ENCODE data around the gene TUT1. TPM values are rescaled to one million over a fixed set of nuclear protein-coding genes. Genes with fewer than 3 reads are reported as not detected.
"Not testable (repeated sequence)": the region's sequence is repeated elsewhere in the genome, so short reads cannot be mapped to it uniquely, and the experiment has no call there.

The TUT1 gene
- total RNA-seq, 1 donor from 2014 or later: 30.4 TPM

DNA sequence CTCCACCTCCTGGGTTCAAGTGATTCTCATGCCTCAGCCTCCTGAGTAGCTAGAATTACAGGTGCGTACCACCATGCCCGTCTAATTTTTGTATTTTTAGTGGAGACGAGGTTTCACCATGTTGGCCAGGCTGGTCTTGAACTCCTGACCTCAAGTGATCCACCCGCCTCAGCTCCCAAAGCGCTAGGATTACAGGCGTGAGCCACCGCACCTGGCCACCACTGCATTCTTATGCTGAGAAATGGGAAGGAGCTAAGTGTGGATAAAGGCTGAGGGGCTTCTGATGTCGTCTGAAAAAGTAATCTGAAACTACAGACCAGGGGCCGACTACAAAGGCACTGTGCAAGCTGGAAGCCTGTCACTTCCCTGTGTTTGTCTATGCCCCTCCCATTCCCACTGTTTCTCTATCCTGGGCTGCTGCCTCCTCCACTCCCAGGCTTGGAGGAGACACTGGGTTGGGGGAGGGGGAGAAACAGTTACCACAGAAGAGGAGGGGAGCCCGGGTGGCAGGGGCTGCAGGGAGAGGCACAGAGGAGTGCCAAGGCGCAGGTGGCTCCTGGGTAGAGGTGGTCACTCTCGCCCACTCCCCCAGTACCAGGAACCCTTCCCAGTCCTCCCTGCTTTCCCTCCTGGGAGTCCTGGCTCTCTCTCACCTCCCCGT lies 13.3 kb upstream of the TUT1 start:
- no peak for DNase-seq (ENCODE audit: low spot score)

DNA sequence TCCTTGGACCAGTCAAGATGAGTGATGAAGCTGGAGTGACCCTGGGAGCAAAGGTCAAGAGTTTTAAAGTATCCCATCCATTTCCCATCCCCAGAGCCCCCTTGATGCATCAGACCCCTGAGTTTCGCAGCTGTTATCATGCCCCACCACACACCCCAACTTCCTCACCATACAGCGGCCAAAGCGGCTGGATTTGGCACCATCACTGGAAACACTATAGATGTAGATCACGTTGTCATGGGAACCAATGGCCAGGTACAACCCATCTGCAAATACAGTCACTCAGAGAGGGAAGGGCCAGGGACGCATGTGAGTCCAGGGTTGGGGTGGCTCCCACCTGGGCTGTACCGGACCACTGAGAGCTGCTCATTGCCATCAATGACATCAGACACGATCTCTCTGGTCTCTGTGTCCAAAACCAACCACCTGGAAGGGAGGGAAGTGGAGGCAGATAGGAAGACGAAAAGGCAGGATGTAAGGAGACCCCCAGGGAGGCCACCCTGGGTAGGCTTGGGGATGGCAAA lies 12.5 kb upstream of the TUT1 start:
- DNase-seq (ENCODE audit: low spot score): no peak

DNA sequence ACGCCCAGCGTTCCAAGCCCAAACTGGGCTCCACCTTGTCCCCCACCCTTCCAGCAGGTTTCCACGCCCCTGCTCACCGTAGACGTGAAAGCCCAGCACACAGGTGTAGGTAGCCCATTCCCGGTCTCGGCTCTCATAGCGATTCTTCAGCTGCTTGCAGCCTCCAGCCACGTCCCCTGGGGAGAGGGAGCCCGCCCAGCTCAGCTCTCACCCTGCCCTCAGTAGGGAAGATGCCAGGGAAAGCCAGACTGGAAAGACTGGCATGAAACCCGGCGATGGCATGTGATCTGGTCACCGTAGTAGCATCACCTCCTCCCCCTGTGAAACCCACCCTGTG lies 11.7 kb upstream of the TUT1 start:
- no peak for DNase-seq (ENCODE audit: low spot score)

DNA sequence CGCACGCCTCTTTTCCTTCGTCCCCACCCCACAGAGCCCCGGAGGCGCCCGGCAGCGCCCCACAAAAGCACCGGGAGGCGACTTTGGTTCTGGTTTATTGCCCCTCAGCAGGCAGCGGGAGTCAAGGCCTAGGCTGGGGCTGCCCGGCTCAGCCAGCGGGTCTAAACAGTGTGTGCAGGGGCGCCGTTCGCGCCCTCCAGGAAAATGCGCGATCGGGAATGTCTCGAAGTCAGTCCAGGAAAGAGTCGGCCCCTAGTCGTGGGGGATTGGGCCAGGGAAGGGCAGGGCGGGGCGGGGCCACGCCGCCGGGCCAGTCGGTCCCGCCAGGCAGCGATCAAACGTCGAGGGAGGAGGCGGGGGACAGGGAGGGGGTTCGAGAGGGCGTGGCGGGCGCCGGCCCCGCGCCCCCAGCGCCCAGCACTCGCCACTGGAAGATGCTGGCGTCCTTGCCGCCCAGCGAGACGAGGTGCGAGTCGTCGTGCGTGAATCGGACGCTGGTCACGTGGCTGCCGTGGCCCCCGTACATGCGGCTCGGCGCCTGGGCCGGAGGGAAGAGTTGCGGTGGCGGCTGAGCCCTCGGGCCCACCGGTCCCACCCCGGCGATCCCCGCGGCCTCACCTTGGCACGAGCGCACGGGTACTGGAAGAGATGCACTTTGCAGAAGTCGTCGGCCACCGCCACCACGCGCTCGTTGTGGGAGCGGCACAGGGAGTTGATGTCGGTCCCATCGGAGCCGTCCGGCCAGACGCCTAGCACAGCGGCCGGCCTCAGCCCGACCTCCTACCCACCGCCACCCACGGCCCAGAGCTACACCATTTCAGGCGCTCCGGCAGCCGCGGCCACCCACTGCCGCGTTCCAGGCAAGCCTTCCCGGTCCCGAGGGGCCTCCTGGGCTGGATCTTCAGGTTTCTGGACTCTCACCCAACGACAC lies 11.1 kb upstream of the TUT1 start:
- DNase-seq (ENCODE audit: low spot score): peak; percentile 84

DNA sequence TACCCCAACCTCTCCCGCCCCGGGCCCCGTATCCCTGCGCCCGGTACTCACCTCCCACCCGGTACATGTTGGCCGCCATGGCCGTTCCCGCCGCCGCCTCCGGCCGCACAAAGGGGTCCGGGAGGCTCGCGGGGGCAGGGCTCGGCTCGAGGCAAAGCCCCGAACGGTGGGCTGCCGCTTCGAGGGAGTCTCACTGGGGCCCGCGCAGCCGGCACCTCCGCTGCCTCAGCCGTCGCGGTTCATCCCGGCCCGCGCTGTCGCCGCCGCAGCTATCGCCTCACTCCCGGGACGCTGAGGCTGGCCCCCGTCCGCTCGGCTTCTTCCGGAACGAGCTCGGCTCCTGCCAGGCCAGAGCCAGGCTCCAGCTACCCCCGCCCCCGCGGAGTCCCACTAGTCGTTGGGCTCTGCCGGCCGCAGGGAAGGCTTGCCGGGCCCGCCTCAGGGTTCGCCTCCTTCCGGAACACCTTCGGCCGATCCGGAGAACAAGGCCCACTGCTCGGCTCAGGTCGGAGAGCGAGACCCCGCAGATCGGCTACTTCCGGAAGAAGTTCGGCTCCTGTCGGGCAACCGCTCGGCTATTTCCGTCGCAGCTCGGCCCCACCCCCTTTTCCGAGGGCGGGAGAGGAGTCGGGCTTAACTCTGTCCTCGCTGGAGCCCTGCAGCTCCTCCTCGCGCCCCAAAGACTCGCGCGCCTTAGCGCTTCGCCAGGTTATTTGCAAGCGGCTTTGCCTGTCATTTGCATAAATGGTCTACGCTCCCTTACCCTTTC lies 10.2 kb upstream of the TUT1 start, which contains the start of gene MTA2:
Gene MTA2 (minus strand): TSS at position 494 of the 769 bp plus-strand sequence. CDS start 415 bp downstream, at position 79.
- DNase-seq (ENCODE audit: low spot score): peak; percentile 99

DNA sequence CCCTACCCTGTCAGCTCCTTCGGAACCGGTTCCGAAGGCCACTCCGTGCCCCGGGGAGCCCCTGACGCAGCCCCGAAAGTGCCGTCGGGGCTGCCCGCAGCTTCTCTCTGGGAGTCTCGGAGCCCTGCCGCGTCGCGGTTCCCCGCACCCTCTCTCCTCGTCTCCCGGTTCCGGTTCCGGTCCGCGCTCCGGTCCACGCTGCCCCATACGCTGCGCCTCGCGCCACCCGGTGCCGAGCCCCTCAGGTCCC lies 9.7 kb upstream of the TUT1 start:
- peak; percentile 75 for DNase-seq (ENCODE audit: low spot score)

DNA sequence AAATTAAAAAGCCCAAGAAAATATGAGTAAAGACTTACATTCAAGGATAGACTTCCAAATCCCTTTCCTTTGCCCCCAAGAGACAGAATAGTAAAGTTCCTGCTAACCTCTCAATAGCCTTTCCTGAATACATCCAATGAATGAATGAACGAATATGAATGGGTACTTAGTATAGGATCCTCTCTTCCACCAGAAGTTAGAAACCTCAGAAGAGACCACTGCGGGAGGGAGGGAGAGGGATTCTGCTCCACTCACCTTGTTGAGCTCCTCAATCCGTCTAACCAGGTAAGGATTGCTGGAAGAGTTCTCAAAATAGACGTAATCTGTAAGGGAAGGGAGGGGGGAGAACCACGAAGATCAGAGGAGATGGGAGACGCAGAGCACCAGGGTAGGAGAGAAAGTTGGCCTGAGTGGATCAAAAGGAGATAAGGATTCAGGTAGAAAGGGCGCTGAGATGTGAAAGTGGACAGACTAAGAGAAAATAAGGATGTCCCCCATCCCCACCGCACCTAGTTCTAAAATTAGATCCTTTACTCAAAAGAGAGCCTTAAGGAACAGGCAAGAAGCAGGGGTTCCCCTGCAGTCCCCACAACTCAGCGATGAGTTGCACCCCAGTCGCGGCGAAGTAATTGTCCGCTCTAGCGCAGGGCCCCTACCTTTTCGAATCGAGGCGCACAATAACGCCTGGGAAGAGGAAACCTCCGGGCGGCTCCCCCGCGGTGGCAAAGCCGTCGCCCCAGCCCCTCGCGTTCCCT lies 9.2 kb upstream of the TUT1 start:
- no peak for DNase-seq (ENCODE audit: low spot score)

DNA sequence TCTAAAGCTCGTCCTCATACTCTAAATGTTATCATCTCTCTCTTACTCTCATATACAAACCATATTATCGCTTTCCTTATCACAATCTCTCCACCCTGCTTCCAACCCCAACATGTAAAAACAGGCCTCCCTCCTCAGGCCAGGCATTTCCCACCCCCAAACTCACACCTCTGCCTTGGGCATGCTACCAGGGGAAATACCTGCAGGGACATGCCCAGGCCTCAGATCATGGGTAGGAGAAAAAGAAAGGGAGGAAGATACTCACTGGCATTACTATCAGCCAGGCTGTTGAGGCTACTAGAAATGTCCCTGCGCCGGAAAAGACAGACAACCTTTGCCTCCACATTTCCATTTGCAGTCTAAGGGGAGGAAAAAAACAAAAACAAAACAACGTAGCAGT lies 8.6 kb upstream of the TUT1 start:
- DNase-seq (ENCODE audit: low spot score): peak; percentile 79

DNA sequence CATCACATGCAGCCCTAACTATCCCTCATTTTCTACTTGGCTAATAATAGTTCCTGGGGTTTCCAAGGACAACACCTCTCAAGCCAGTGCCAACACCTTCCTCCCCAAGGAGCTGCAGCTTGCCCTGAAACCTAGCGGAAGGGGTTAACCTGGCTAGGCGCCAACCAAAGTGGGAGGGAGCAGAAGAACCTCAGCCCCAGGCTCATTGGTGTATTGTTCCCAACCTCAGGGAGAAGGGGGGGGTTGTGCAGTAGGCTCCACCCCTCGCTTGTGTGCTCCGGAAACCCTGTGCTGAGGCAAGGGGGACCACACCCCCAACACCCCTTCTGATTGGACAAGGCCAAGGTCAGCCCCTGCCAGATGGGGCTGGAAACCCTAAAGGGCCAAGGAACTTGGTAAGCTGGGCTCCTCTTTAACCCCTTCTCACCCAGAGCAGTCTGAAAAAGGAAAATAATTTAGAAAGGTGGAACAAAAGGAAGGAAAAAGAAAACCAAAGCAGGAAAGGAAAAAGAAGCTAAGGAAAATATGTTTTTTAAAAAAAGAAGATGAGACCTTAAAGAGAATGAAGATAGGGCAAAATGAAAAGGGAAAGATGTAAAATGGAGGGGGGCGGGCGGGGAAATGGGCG lies 7.9 kb upstream of the TUT1 start:
- peak; percentile 95 for DNase-seq (ENCODE audit: low spot score)

DNA sequence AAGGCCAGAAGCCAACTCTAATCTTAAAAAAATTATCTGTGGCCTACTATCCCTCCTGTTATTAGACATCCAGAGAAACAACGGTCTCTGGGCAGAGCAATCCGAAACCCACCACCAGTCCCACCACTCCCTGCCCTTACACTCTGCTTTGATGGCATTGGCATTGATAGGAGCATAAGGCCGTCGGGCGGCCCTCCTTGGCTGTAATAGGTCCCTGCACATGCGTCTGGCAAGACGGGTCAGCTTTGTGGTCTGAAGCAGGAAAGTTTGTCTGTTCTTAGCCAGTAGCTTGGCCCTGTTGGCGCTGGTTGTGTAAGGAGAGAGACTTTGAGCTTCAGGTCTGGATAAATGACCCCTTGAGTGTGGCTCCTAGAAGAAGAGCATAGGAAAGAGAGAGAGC lies 3.8 kb upstream of the TUT1 start:
- DNase-seq (ENCODE audit: low spot score): no peak

DNA sequence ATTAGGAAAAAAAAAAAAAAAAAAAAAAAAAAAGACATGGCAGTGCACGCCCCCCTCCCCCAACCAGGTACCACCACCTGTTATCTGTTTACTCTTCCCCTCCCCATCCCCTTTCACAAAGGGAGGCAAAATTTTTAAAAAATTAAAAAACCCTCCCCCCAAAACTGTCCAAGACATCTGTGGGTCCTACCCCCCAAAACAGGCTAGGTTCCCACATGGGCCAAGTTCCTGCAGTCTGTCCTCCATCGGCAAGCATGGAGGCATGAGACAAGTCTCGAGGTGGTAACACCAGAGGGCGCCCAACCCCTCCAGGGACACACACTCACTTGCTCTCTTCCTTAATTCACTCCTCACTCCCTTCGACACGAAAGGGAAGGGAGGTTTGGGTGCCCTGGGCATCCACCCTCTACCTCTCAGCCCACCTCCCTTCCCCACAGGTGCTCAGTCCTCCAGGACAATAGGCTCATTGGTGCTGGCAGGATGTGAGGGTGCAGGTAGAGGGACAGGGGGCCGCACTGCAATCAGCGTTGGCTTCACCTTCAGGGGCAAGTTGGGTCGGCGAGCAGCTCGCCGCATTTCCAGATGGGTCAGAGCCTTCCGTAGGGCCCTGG lies 2.2 kb upstream of the TUT1 start:
- DNase-seq (ENCODE audit: low spot score): peak; percentile 77

DNA sequence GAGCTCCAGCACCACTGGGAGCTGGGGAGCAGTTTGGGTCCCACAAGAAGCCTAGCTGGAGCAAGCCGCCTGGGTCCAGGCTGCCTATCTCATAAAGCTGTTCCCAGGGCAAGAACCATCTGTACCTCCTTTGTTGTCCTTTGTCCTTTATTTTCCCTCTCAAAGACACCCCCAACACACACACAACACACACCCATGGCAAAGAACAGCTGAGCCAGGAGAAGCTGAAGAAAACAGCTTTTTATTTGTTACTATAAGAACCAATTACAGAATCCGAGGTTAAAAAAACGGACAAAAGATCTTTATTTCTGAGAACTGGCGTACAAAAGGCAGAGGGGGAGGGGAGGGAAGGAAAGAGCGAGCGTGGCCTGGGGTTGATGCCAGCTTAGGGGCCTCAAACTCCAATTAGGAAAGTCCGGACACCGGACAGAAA lies 1.7 kb upstream of the TUT1 start:
- no peak for DNase-seq (ENCODE audit: low spot score)

DNA sequence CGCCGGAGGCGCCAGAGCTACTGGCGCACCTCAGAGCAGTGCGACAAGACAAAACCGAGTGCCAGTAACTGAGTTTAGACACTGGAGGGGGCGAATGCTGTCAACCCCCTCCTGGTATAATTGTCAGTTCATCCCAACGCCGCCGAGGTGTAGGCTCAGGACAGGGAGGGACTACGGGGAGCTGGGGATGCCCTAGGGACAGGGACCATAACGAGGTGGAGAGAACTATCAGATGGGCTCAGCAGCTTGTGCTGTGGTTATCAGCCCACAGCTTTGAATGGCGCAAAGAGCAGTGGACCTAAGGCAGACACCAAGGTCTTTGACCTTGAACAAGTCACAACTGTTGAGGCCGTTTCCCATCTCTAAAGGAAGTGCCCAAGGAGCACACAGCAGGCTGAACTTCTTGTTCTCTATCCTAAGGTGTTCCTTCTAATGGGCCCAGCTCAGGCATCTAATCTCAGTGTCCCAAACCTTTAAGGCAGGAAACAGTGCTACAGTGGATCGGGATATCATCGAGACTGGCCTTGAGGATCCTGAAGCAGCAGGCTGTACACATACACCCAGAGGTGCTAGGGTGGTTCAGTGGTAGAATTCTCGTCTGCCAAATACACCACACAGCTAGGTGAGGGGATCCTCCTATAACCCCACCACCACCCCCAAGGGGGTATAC lies 958 bp upstream of the TUT1 start:
- DNase-seq (ENCODE audit: low spot score): no peak

DNA sequence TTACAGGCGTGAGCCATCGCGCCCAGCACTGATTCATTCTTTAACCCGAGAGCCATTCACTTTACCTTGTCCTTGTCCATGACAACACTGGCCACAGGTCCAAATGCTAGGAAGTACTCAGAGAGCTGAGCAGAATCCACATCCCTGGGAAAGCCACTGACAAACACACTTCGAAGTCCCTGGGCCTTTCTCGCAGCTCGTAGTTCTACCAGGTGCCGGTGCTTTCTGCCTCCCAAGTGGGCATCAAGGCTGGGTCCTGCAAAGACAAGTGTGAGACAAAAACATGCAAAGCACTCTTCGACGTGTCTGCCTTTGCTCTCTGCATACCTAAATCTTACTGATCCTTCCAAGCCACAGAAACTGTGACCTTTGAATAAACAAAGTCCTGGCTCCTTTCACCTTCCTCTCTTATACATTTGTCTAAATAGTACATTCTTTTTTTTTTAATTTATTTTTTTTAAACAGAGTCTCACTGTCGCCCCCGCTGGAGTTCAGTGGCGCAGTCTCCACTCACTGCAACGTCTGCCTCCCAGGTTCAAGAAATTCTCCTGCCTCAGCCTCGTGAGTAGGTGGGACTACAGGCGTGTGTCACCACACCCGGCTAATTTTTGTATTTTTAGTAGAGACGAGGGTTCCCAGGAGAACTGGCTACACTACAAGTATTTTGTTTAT lies 2.2 kb downstream of the TUT1 start:
- DNase-seq (ENCODE audit: low spot score): no peak

DNA sequence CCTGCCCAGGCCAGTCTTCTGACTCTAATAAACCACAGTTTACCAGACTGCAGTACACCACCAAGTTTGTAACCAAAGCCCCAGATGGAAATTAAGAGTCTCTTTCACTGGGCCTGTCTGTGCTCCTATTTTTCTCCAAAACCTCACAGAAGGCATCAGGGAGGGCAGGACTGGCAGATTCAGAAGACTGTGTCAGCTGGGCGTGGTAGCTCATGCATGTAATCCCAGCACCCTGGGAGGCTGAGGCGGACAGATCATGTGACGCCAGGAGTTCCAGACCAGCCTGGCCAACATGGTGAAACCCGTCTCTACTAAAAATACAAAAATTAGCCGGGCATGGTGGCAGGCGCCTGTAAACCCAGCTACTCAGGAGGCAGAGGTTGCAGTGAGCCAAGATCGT lies 6.0 kb downstream of the TUT1 start:
- not testable (repeated sequence) for DNase-seq (ENCODE audit: low spot score)

DNA sequence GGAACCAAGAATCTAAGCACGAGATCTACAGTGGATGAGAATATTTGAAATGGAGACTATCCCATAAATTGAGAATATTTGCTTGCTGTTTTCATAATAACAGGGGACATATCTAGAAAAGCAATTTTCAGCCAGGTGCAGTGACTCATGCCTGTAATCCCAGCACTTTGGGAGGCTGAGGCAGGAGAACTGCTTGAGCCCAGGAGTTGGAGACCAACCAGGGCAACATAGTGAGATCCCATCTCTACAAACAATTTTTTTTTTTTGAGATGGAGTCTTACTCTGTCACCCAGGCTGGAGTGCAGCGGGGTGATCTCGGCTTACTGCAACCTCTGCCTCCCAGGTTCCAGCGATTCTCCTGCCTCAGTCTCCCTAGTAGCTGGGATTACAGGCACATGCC lies 9.6 kb downstream of the TUT1 start:
- DNase-seq (ENCODE audit: low spot score): not testable (repeated sequence)

DNA sequence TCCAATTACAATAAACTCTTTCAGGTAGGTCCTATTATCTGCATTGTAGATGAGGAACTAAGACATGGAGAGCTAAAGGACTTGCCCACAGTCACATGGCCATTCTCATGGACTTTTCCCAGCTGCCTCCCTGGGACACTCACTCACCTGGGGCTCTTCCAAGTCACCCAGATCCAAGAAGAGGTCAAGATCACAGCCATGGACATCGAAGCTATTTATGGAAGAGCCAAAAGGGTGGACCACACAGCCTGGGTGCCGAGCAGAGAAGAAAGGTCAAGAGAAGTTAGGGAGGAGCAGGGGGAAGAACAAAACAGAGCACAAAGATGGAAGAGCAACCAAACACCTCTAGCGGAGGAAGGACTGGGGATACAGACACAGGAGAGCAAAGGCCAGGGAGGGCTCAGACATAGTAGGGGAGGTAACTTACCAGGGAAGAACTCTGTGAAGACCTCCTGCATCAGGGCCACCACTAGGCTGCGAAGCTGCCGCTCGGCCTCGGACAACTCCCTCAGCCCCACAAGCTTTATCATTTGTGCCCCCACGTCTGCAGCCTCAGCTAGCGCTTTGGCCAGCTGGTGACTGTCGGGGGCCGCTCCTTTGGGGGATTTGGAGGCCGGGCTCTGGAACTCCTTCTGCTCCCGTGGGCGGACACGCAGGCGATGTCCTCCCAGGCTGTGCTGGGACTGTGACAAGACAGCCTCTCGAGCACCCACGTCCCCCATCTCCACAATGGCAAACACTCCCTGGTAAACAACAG lies 10.2 kb downstream of the TUT1 start:
- DNase-seq (ENCODE audit: low spot score): no peak

DNA sequence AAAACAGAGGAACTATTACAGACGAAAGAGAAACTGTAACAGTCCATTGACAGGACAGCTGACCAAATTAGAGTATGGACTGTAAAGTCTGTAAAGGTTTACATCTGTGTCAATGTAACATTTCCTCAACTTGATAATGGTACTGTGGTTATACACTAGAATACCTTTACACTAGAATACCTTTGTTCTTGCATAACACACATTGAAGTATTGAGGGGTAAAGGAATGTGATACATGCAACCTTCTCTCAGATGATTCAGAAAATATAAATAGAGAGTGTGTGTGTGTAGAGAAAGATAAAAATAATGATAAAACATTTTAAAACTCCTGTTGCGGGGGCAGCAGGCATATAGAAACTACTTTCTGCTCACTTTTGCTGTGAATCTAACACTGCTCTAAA lies 12.1 kb downstream of the TUT1 start:
- DNase-seq (ENCODE audit: low spot score): no peak

DNA sequence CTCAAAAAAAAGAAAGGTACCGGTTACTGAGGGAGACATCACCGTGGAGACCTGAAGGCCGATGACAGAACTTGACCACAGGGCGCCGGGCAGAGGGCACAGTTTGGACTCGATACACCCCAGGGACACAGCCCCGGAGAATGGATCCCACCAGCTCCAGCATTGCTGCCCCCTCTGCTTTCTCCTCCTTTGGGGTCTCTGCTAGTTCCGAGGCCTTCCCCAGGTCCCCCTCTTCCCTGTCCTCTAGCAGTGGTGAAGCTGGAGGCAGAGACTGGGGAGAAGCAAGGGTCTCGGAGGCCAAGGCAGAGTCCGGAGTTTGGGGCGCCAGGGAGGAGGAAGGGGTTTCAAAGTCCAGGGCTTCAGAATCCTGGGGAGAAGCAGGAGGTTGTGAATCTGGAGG lies 12.8 kb downstream of the TUT1 start:
- no peak for DNase-seq (ENCODE audit: low spot score)

Measured in ureter (tissue), 1 donor.